CD4-positive, alpha-beta T cell treated with Interferon alpha-2 for 1 hour (primary cell): ENCODE results near the gene CDC45.
"Not testable (repeated sequence)": the region's sequence is repeated elsewhere in the genome, so short reads cannot be mapped to it uniquely, and the experiment has no call there.

Experiments
- DNase-seq, 2 donors: peaks; one replicate each; pipeline ENCODE4 v3.0.0-alpha.2; 2020 to 2022

CDC45 gene

DNA sequence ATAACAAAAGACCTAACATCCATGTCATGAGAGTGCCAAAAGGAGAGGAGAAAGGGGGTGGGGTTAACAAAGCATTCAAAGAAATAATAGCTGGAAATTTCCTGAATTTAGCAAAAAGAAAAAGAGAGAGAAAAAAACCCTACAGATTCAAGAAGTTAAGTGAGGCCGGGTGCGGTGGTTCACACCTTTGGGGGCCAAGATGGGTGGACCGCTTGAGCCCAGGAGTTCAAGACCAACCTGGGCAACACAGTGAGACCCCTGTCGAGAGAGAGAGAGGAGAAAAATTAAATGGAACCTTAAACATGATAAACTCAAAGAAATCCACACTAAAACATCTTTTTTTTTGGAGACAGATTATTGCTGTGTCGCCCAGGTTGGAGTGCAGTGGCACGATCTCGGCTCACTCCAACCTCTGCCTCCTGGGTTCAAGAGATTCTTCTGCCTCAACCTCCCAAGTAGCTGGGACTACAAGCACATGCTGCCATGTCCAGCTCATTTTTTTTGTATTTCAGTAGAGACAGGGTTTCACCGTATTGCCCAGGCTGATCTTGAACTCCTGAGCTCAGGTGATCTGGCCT, 53.4 kb downstream of the CDC45 start:
- DNase-seq: no peak

DNA sequence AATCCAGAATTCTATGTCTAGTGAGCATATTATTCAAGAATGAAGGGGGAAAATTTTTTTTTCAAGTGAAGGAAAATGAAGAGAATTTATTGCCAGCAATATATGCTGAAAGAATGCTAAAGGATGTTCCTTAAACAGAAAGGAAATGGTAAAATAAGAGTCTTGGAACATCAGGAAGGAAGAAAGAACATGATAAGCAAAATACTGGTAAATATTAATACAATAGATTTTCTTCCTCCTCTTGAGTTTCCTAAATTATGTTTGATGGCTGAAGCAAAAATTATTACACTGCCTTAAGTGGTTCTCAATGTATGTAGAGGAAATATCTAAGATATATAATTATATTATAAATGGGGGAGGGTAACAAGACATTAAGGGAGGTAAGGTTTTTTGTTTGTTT, 54.1 kb downstream of the CDC45 start:
- DNase-seq: no peak

DNA sequence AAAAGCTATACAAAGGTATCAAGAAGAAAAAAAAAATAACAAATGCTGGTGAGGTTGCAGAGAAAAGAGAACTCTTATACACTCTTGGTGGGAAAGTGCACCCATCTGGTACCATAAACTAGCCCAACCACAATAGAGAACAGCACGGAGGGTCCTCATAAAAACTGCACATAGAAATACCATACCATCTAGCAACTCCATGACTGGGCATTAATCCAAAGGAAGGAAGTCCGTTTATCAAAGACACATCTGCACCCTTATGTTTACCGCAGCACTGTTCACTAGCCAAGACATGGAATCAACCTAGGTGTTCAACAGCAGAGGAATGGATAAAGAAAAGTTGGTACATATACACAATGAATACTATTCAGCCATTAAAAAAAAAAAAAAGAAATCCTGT, 55.3 kb downstream of the CDC45 start:
- no peak for DNase-seq

GRCh38 chr22:19536564-19536963, 56.8 kb downstream of the CDC45 start:
- no peak for DNase-seq

- DNase-seq: no peak
Observed at GRCh38 chr22:19537941-19538488, 58.3 kb downstream of the CDC45 start.

GRCh38 chr22:19540394-19540793, 60.7 kb downstream of the CDC45 start:
- no peak for DNase-seq

DNA sequence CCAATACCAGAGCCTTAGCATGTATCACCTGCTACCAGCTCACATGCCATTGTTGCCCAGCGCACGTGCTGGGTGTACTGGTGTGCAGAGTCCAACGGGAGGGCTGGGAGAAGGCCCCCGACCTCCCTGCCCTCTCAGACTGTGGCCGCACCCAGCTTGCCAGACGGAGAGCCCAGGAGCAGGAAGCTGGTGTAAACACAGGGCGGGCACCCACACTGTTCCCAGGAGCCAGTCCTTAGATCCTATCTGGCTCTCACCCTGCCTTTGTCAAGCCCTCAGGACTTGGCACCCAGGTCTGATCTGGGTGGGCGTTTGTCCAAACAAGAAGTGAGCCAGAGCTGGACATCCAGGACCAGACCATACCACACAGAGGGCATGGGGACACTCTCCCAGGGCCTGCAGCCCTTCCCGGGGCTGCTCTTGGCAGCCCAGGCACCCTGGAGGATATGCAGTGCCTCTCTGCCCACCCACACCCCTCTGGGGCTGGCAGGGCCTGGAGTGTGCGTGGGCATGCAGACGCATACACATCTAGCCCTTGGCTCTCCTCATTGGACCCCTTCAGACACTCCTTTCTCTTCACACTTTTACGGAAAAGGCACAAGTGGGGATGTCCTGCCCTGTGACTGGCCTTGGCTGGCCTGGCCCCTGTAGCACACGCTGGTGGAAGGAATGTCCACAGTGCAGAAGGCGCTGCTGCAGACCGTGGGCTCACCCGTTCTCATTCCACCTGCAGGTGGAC, 64.4 kb downstream of the CDC45 start:
- DNase-seq: no peak

DNA sequence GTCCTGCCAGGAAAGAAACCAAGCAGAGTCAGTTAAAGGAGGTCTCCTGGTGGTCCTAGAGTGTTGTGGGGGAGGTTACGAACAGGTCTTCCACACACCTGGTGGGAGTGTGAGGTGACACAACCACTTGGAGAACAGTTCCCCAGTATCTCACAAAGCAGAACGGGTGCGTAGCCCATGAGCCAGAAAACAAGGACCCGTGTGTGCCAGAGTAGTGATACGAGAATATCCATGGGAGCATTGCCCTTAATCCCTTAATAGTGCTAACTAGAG, 66.2 kb downstream of the CDC45 start:
- no peak for DNase-seq

DNA sequence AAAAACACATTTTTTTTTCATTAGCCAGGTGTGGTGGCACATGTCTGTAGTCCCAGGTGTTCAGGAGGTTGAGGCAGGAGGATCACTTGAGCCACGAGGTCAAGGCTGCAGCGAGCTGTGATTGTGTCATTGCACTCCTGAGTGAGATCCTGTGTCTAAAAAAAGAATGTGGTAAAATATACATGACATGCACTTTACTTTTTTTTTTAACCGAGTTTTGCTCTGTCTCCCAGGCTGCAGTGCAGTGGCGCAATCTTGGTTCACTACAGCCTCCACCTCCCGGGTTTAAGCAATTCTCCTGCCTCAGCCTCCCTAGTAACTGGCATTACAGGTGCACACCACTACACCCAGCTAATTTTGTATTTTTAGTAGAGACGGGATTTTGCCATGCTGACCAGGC, 67.0 kb downstream of the CDC45 start:
- DNase-seq: no peak

- no peak for DNase-seq
Observed at GRCh38 chr22:19547620-19548019, 67.9 kb downstream of the CDC45 start.

- not testable (repeated sequence) for DNase-seq
Observed at GRCh38 chr22:19548427-19548826, 68.7 kb downstream of the CDC45 start.

DNA sequence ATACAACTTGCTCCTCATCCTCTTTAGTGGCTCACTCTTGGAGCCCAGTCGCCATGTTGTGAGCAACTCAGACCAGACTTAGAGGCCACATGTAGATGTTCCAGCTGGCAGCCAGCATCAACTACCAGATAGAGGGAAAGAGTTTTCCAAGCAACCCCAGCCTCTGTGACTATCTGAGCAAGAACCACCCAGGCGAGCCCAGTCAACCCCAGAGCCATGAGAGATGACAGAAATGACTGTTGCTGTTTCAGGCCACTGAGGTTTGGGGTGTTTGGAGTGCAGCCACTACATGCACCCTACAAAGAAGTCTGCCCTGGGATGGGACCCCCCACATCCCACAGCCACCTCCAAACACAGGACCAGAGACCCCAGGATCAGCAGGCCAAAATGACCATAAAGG, 69.2 kb downstream of the CDC45 start:
- DNase-seq: no peak

DNA sequence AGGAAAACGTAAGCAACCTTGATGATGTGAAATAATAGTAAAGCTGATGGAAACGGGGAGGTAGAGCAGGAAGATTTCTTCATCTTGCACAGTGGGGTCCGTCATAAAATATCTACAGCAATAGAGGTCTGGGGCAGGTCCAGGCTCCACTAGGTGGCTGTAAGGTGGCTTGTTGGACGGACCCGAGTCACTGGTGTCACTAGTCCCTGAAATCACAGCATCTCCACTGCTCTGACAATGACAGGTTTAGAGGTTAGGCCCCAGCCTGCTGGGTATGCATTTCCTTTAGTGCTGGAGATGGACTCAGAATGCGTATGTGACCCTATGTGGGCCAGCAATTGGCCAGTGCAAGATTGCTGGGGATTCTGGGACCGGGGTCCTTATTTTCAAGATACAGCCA, 69.7 kb downstream of the CDC45 start:
- DNase-seq: no peak

DNA sequence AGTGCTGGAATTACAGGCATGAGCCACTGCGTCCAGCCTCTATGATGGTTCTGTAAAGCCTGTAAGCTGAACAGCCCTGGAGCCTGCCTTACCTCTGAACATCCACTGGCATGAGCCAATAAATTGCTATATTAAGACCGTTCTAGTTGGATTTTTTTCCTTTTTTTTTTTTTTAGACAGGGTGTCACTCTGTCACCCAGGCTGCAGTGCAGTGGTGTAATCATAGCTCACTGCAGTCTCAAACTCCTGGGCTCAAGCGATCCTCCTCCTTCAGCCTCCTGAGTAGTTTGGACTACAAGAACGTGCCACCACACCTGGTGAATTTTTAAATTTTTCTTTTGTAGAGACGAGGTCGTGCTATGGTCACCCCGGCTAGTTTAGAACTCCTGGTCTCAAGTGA, 70.7 kb downstream of the CDC45 start:
- DNase-seq: no peak

DNA sequence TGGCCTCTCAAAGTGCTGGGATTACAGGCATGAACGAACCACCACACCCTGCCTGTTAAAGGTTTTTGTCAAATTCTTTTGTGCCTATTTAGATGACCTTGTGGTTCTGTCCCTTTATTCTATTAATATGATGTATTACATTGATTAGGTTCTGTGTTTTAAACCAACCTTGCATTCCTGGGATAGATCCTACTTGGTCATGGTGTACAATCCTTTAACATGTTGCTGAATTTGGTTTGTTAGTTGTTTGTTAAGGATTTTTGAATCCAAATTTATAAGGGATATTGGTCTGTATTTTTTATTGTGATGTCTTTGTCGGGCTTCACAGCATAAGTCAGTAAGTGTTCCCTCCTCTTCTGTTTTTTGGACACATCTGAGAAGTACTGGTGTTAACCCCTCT, 73.5 kb downstream of the CDC45 start:
- no peak for DNase-seq

DNA sequence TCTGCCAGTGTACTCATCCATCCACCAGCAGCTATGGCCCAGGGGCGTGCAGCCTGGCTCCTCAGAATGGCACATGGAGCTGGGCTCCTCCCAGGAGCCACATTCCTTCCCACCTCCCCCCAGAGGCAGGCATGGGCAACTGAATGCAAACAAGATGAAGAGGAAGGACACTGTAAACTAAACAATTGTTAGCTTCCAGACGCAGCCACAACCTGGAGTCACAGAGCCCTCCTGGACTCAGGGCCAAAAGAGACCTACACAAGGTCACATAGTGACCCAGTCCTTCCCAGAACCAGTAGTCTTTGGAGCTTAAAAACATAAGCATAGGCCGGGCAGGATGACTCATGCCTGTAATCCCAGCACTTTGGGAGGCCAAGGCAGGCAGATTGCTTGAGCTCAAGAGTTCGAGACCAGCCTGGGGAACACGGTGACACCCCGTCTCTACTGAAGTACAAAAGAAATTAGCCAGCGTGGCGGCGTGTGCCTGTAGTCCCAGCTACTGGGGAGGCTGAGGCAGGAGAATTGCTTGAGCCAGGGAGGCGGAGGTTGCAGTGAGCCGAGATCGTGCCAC, 75.2 kb downstream of the CDC45 start:
- DNase-seq: no peak

GRCh38 chr22:19555651-19556050, 75.9 kb downstream of the CDC45 start:
- no peak for DNase-seq

DNA sequence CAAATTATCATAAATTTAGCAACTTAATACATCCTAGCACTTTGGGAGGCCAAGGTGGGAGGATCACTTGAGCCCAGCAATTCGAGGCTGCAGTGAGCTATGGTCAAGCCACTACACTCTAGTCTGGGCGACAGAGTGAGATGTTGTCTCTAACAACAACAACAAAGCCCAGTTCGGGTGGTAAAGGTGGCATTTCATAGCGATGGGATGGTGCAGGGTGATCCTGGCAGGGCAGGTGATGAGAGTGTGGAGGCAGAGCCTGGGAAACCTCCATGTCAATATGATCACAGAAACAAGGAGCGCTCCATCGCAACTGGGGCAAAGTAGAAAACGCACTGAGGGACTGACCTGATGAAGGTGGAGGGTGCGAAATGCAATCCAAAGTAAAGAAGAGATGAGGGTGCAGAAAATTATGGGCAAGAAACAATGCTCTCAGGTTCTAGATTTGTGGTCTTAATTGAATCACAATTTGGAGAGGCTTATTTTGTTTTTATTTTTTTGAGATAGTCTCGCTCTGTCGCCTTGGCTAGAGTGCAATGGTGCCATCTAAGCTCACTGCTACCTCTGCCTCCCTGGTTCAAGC, 77.3 kb downstream of the CDC45 start:
- no peak for DNase-seq

DNA sequence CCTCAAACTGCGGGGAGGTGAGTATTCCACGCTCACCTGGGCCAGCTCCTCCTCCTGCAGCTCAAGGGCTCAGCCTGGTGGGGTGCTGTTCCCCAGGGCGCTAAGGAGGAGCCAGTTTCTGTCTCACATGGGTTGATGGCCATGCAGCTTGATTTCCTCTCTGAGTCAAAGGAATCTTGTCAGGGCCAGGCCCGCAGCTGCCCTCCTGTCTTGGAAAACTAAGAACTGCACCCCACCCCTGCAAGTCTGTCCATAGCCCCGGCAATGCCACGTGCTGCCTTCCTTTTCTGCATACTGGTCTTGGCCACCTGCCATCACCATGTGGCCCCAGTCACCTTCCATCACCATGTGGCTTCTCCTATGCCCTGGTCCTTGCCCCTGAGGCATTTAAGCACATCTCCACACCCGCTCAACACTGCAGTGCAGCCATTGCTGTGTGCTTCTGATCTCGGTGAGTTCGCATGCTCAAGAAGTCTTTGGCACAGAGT, 79.6 kb downstream of the CDC45 start:
- DNase-seq: no peak

- DNase-seq: no peak
Observed at GRCh38 chr22:19559956-19560355, 80.2 kb downstream of the CDC45 start.

GRCh38 chr22:19565382-19566278, 85.9 kb downstream of the CDC45 start:
- DNase-seq: no peak

DNA sequence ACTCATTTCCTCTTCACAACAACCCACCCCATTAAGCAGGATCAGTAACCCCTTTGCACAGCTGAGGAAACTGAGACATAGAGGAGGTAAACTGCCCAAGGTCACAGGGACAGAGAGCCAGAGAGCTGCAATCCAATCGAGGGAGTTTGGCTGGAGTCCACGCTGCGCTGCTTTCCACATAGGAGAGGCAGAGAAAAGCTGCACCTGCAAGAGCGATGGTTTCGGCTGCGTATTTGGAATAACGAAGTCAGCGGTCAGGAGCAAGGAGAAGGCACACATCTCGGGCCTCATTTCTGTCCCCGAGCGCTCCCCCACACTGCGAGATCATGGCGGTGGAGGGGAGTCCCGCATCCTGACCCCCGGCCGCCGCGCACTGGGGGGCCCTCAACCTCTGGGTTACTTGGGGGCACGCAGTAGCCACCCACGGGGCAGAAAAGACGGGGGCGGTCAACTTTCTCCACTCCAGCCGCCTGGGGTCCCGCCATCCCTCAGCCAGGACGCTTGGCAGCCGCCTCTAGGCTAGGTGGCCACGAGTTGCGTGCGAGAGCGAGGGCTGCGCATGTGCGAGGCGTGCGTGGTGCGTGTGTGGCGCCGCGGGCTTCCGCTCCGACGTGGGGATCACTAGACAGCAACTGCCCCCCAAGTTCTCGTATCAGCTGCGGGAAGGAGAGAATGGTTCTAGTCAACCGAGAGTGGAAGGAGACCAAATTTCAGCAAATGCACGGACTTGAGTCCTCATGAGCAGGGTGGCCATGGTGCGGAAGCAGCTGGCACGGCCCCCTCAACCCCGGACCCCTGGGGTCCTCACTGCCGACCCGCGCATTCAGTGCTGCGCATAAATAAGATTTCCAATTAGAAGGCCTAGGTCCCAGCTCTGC, 86.8 kb downstream of the CDC45 start:
- DNase-seq: no peak
